ENCODE results near the gene MRC2. TPM values are rescaled to one million over a fixed set of nuclear protein-coding genes. Genes with fewer than 3 reads are reported as not detected.
"Not testable (repeated sequence)": the region's sequence is repeated elsewhere in the genome, so short reads cannot be mapped to it uniquely, and the experiment has no call there.

Gene MRC2
- total and polyA plus RNA-seq, 2 of the 13 experiments (the other 11 are each of a cell fraction or from before 2014, with no cell fraction given), result not detected

DNA sequence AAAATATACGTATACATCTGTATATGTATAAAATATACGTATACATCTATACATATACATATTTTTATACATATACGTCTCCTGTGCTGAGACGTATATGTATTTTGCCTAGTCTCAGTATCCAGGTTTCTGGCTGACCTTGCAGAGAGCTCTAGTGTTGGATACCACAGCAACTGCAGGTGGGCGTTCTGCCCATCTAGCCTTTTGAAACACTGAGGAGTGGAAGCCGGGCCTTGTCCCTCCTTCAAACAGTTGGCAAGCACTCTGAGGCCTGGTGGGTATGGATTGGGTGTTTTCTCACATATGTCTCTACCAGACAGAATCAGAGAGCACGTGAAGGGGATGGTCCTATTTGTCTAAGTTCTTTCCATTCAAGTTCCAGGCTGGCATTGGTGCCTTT is 39.4 kb upstream of the MRC2 start:
- H3K4me3 ChIP-seq (replicated peaks in 1 of 3; ENCODE audit: insufficient read depth in 1 of 3, low read depth in 2 of 3, low read length in 3 of 3), result no peak overlapping the region
- no peaks in the 10 kb centered on the region for H3K79me2 ChIP-seq (ENCODE audit: insufficient read depth, low read length)
- no TSS peak for BruUV-seq (replicated peaks)
- no peak overlapping the region for H2AFZ ChIP-seq (ENCODE audit: low read length)
- no peak overlapping the region for H3K27ac ChIP-seq (ENCODE audit: extremely low read length, insufficient read depth, low read length)
- WGBS (ENCODE audit: low lambda C conversion rate), result 97% methylated on average over 7 of the region's 7 CpGs
- DNase-seq (ENCODE audit: low spot score) (no peak), ATAC-seq (no peak), FAIRE-seq (no peak)
- no peaks in the 10 kb centered on the region for H3K27me3 ChIP-seq (ENCODE audit: control insufficient read depth in 1 of 2, insufficient read depth in 2 of 2, low read length in 2 of 2)
- CTCF ChIA-PET (ENCODE audit: low intra/inter-chr PET ratio, low total read pairs), result no interaction called here
- H3K4me2 ChIP-seq (ENCODE audit: low read depth, low read length), result no peak overlapping the region
- in situ Hi-C loops (cut with HindIII; ENCODE audit: extremely low pct_ligation_motif_present, low pct_unique_long_range_greater_than_20kb) (no loop called here), intact Hi-C loops (cut with micrococcal nuclease; ENCODE audit: unreplicated experiment) (no loop called here)
- POLR2A ChIA-PET, result no interaction called here
- peaks cover 19 to 72% of the 10 kb centered on the region in 2 experiments for H3K36me3 ChIP-seq (replicated peaks in 1 of 2; ENCODE audit: control insufficient read depth in 1 of 2, insufficient read depth in 2 of 2, low read length in 2 of 2)
- no peaks in the 10 kb centered on the region for H3K9me3 ChIP-seq (ENCODE audit: low read length)
- no peaks in the 10 kb centered on the region for H4K20me1 ChIP-seq (ENCODE audit: insufficient read depth, low read length)
- H3K9ac ChIP-seq (ENCODE audit: insufficient read depth, low read depth, low read length), result no peak overlapping the region
- TF ChIP-seq RBM22 (optimal IDR thresholded peaks at IDR 0.05; ENCODE audit: low read length), result peak; percentile 16
- TF ChIP-seq, protein P1, sequence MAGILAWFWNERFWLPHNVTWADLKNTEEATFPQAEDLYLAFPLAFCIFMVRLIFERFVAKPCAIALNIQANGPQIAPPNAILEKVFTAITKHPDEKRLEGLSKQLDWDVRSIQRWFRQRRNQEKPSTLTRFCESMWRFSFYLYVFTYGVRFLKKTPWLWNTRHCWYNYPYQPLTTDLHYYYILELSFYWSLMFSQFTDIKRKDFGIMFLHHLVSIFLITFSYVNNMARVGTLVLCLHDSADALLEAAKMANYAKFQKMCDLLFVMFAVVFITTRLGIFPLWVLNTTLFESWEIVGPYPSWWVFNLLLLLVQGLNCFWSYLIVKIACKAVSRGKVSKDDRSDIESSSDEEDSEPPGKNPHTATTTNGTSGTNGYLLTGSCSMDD (CRISPR knock-in tag; IDR thresholded peaks at IDR 0.05), result no peak
- no peaks in the 10 kb centered on the region for H3K4me1 ChIP-seq (ENCODE audit: insufficient read depth, low read length)

DNA sequence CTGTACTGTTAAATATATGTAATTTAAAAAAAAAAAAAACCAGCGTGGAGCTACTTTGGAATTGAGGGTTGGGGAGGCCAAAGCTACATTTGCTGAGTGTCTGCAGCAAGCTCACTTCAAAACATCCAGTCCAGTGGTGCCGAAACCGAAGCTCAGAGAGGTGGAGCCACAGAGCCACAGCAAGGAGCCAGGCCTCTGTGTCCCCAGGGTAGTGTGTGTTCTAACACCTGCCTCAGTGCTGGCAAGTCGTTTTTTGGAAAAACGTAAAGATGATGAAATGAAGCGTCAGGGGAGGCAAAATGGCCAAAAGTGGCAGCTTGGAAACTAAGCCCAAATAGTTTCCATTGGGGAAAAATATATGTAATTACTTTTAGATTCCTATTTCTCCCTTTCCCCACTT is 36.1 kb upstream of the MRC2 start:
- no peak overlapping the region for H3K9ac ChIP-seq (ENCODE audit: insufficient read depth, low read depth, low read length)
- H3K4me2 ChIP-seq (ENCODE audit: low read depth, low read length), result no peak overlapping the region
- H3K9me3 ChIP-seq (ENCODE audit: low read length), result no peaks in the 10 kb centered on the region
- H2AFZ ChIP-seq (ENCODE audit: low read length), result no peak overlapping the region
- no TSS peak for BruUV-seq (replicated peaks)
- DNase-seq (ENCODE audit: low spot score), result no peak
- in situ Hi-C loops (cut with HindIII; ENCODE audit: extremely low pct_ligation_motif_present, low pct_unique_long_range_greater_than_20kb), result no loop called here
- ATAC-seq, result no peak
- 96% methylated on average over 6 of the region's 6 CpGs for WGBS (ENCODE audit: low lambda C conversion rate)
- no peak for TF ChIP-seq AHR (CRISPR knock-in tag; IDR thresholded peaks at IDR 0.05)
- TF ChIP-seq PPARG (CRISPR knock-in tag; conservative IDR thresholded peaks at IDR 0.05), result no peak
- TF ChIP-seq ZNF251 (CRISPR knock-in tag; IDR thresholded peaks at IDR 0.05), result no peak
- no peak for TF ChIP-seq GZF1 (CRISPR knock-in tag; IDR thresholded peaks at IDR 0.05)
- no peak for TF ChIP-seq NFATC3 (CRISPR knock-in tag; IDR thresholded peaks at IDR 0.05)
- no peak for TF ChIP-seq SMARCC2 (IDR thresholded peaks at IDR 0.05)
- no peak for TF ChIP-seq ZBTB7A (CRISPR knock-in tag; IDR thresholded peaks at IDR 0.05)
- no peak for TF ChIP-seq ZNF343 (CRISPR knock-in tag; IDR thresholded peaks at IDR 0.05)
- no peaks in the 10 kb centered on the region for H3K79me2 ChIP-seq (ENCODE audit: insufficient read depth, low read length)
- no peak overlapping the region for H3K27ac ChIP-seq (ENCODE audit: extremely low read length, insufficient read depth, low read length)
- H3K36me3 ChIP-seq (replicated peaks in 1 of 2; ENCODE audit: control insufficient read depth in 1 of 2, insufficient read depth in 2 of 2, low read length in 2 of 2), result peaks cover 12 to 67% of the 10 kb centered on the region in 2 experiments
- CTCF ChIA-PET (ENCODE audit: low intra/inter-chr PET ratio, low total read pairs), result no interaction called here
- no peaks in the 10 kb centered on the region for H3K27me3 ChIP-seq (ENCODE audit: control insufficient read depth in 1 of 2, insufficient read depth in 2 of 2, low read length in 2 of 2)
- no peaks in the 10 kb centered on the region for H3K4me1 ChIP-seq (ENCODE audit: insufficient read depth, low read length)
- no peak for FAIRE-seq
- H3K4me3 ChIP-seq (replicated peaks in 1 of 3; ENCODE audit: insufficient read depth in 1 of 3, low read depth in 2 of 3, low read length in 3 of 3), result no peak overlapping the region
- POLR2A ChIA-PET, result no interaction called here
- H4K20me1 ChIP-seq (ENCODE audit: insufficient read depth, low read length), result no peaks in the 10 kb centered on the region
- intact Hi-C loops (cut with micrococcal nuclease; ENCODE audit: unreplicated experiment), result no loop called here

DNA sequence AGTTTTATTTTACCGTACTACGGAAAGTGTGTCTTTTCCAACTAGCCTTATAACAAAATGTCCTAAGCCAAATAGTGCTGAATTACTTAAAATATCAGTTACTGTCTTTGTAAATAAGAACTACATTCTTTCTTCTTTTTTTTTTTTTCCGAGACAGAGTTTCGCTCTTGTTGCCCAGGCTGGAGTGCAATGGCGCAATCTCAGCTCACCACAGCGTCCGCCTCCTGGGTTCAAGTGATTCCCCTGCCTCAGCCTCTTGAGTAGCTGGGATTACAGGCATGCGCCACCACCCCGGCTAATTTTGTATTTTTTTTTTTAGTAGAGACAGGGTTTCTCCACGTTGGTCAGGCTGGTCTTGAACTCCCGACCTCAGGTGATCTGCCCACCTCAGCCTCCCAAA is 35.6 kb upstream of the MRC2 start:
- peaks cover 10 to 69% of the 10 kb centered on the region in 2 experiments; a peak in 4 of 5 replicates for H3K36me3 ChIP-seq (replicated peaks in 1 of 2; ENCODE audit: control insufficient read depth in 1 of 2, insufficient read depth in 2 of 2, low read length in 2 of 2)
- FAIRE-seq; CTCF ChIA-PET (ENCODE audit: low intra/inter-chr PET ratio, low total read pairs); H3K79me2 ChIP-seq (ENCODE audit: insufficient read depth, low read length); DNase-seq (ENCODE audit: low spot score); H3K4me3 ChIP-seq (replicated peaks in 1 of 3; ENCODE audit: insufficient read depth in 1 of 3, low read depth in 2 of 3, low read length in 3 of 3); in situ Hi-C loops (cut with HindIII; ENCODE audit: extremely low pct_ligation_motif_present, low pct_unique_long_range_greater_than_20kb); H3K4me2 ChIP-seq (ENCODE audit: low read depth, low read length); H3K27me3 ChIP-seq (ENCODE audit: control insufficient read depth in 1 of 2, insufficient read depth in 2 of 2, low read length in 2 of 2); H4K20me1 ChIP-seq (ENCODE audit: insufficient read depth, low read length); POLR2A ChIA-PET; H3K4me1 ChIP-seq (ENCODE audit: insufficient read depth, low read length); BruUV-seq (replicated peaks); ATAC-seq; H3K9me3 ChIP-seq (ENCODE audit: low read length); H3K27ac ChIP-seq (ENCODE audit: extremely low read length, insufficient read depth, low read length); H3K9ac ChIP-seq (ENCODE audit: insufficient read depth, low read depth, low read length); H2AFZ ChIP-seq (ENCODE audit: low read length); intact Hi-C loops (cut with micrococcal nuclease; ENCODE audit: unreplicated experiment): not testable (repeated sequence)
- WGBS (ENCODE audit: low lambda C conversion rate), result 89% methylated on average over 11 of the region's 11 CpGs

All from HepG2 (cell line).